Skeletal muscle tissue (tissue), 4 donors: ENCODE measurements around the gene TAL2. TPM values are rescaled to one million over a fixed set of nuclear protein-coding genes. Genes with fewer than 3 reads are reported as not detected.
A peak's percentile ranks its signal among the peaks of the same experiment; 100 is the strongest.
"Not testable (repeated sequence)": the region's sequence is repeated elsewhere in the genome, so short reads cannot be mapped to it uniquely, and the experiment has no call there.

Source experiments
- H3K27ac ChIP-seq: one replicate; pipeline ENCODE4 v1.7.0; 2013; ENCODE audit warnings: mild to moderate bottlenecking, low read depth, low read length, inconsistent platforms
- H3K27me3 ChIP-seq, 3 donors: one replicate each; pipeline ENCODE4 v1.7.0; 2013; ENCODE audit warnings: low read length in 3 of 3; ENCODE audit not compliant: control insufficient read depth in 3 of 3, insufficient read depth in 3 of 3
- H3K36me3 ChIP-seq, 3 donors: one replicate each; pipeline ENCODE4 v1.7.0; 2013; ENCODE audit warnings: low read length in 3 of 3; ENCODE audit not compliant: control insufficient read depth in 3 of 3, insufficient read depth in 3 of 3
- H3K4me1 ChIP-seq, 3 donors: one replicate each; pipeline ENCODE4 v1.7.0; 2013; ENCODE audit warnings: low read length in 3 of 3, mild to moderate bottlenecking in 3 of 3; ENCODE audit not compliant: control insufficient read depth in 3 of 3, insufficient read depth in 3 of 3
- H3K4me3 ChIP-seq, 3 donors: one replicate each; pipeline ENCODE4 v1.7.0; 2013; ENCODE audit warnings: low read length in 3 of 3
- H3K9ac ChIP-seq, 3 donors: one replicate each; pipeline ENCODE4 v1.7.0; 2013; ENCODE audit warnings: low read length in 3 of 3, mild to moderate bottlenecking in 3 of 3, moderate library complexity in 2 of 3, low read depth in 1 of 3
- H3K9me3 ChIP-seq, 3 donors: one replicate each; pipeline ENCODE4 v1.7.0; 2013; ENCODE audit warnings: low read length in 3 of 3; ENCODE audit not compliant: control insufficient read depth in 3 of 3
- total RNA-seq: library from RNA; depleted of rRNA; stranded (reverse); fragments of >200 nt; gene quantifications from one replicate; pipeline ENCODE4 v1.2.3, GENCODE V29; 2014
- donor health status: Osteomylitis.

Gene TAL2
- total RNA-seq, 1 donor from 2014 or later, result 12.0 TPM

DNA sequence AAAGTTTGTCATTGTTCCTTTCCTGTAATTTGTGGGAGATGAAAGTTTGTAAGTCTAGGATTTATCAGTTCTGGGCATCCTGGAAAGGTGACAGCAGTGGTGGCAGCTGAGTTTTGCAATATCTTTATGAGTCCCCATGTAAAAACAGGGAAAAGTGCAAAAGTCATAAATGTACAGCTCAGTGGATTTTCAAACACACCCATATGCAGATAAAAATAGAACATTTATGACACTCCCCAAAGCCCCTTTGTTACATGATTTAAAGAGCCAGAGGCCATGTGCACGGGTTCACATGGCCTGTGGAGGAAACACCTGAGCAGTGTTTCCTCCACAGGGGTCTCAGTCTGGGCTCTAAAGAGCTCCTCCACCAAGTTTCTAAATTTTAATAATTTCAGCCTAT, 38.4 kb downstream of the TAL2 start:
- H3K9ac ChIP-seq, result peak overlapping the region in 1 of 3 donors; percentile 4
- peaks cover 6 to 17% (median 13%) of the 10 kb centered on the region in 3 donors for H3K4me1 ChIP-seq
- H3K27me3 ChIP-seq, result no peaks in the 10 kb centered on the region
- no peaks in the 10 kb centered on the region for H3K36me3 ChIP-seq
- H3K9me3 ChIP-seq, result no peaks in the 10 kb centered on the region
- H3K27ac ChIP-seq, result no peak overlapping the region
- H3K4me3 ChIP-seq, result peak overlapping the region in 1 of 3 donors; percentile 24

DNA sequence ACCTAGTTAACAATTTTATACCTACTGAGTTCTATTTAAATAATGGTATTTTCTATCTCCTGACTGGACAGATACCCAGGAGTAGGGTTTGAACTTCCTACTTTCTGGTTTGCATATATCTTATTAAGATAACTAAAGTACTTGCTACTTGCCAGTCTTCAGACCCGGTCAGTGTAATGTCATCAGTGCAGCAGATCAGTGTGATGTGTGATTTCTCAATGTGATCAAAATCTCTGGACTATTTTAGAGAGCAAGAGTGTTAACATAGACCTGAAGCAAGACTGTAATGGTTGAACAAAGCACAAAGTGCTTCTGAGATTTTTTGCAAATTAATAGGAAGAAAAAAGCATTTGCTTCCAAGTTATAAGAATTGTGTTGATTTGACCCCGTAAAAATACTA, 38.9 kb downstream of the TAL2 start:
- H3K27me3 ChIP-seq, result no peaks in the 10 kb centered on the region
- peaks cover 6 to 17% (median 13%) of the 10 kb centered on the region in 3 donors for H3K4me1 ChIP-seq
- peak overlapping the region; percentile 1 to 33 (median 4) for H3K9ac ChIP-seq
- H3K9me3 ChIP-seq, result no peaks in the 10 kb centered on the region
- H3K36me3 ChIP-seq, result peaks cover 0 to 4% (median 0%) of the 10 kb centered on the region in 3 donors
- no peak overlapping the region for H3K4me3 ChIP-seq
- no peak overlapping the region for H3K27ac ChIP-seq

DNA sequence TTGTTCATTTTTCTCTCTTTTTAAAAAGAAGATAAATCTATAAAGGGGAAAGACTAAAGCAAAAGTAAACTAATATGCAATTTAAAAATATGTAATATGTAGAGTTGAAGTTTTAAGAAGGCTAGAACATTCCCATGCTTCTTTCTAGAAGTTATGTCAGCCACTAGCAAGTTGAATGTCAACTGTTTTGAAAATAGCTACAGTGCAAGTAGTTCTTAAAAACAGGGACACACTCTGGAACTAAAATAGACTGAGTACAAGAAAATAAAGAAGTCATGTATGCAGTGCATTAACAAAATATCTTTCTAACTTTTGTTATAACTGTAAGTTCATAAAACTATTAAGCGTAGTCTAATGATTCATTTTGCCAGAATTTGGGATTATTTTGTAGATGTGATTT, 40.0 kb downstream of the TAL2 start:
- Histone ChIP-seq H3K4me3 (no peak overlapping the region), H3K27me3 (no peaks in the 10 kb centered on the region), H3K9me3 (no peaks in the 10 kb centered on the region), H3K9ac (peak overlapping the region in 1 of 3 donors; percentile 43), H3K4me1 (peaks cover 6 to 17% (median 11%) of the 10 kb centered on the region in 3 donors), H3K36me3 (peaks cover 0 to 7% (median 3%) of the 10 kb centered on the region in 3 donors), H3K27ac (no peak overlapping the region)

GRCh38 chr9:105703638-105704037, 41.4 kb downstream of the TAL2 start:
- H3K27me3 ChIP-seq, H3K27ac ChIP-seq, H3K9me3 ChIP-seq, H3K4me3 ChIP-seq, H3K36me3 ChIP-seq, H3K9ac ChIP-seq: not testable (repeated sequence)
- H3K4me1 ChIP-seq, result peaks cover 6 to 17% (median 13%) of the 10 kb centered on the region in 3 donors

GRCh38 chr9:105706156-105706555, 43.9 kb downstream of the TAL2 start:
- Histone ChIP-seq H3K4me1 (peaks cover 0 to 13% (median 4%) of the 10 kb centered on the region in 3 donors), H3K4me3 (no peak overlapping the region), H3K36me3 (peaks cover 3 to 7% (median 4%) of the 10 kb centered on the region in 3 donors), H3K9ac (no peak overlapping the region), H3K9me3 (no peaks in the 10 kb centered on the region), H3K27ac (no peak overlapping the region), H3K27me3 (no peaks in the 10 kb centered on the region)

- H3K4me1 ChIP-seq, result peaks cover 11 to 17% (median 13%) of the 10 kb centered on the region in 3 donors
- peak overlapping the region; percentile 76 to 88 (median 82) for H3K9ac ChIP-seq
- peak overlapping the region in 2 of 3 donors; percentile 45 to 80 for H3K4me3 ChIP-seq
- peaks cover 3 to 7% (median 4%) of the 10 kb centered on the region in 3 donors for H3K36me3 ChIP-seq
- no peaks in the 10 kb centered on the region for H3K9me3 ChIP-seq
- no peaks in the 10 kb centered on the region for H3K27me3 ChIP-seq
- H3K27ac ChIP-seq, result peak overlapping the region; percentile 84
These were observed 46.1 kb downstream of the TAL2 start for GRCh38 chr9:105708405-105708804.

DNA sequence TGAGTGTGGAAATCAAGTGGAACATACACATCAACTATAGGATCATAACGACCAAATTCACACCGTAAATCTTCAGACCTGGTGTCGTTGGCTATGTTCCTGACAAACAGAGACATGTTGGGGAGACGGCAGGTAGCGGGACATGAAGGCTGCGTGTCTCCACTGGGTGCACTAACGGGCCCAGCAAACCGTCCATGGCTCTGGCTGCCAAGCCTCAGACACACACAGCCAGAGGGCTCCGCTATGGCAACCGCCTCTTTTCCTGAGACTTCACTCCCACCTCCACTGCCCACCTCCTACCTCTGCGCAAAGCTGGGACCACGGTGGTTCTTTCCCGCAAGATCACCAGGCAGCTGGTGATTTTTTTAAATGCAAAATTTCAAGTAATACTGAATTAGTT, 48.4 kb downstream of the TAL2 start:
- H3K36me3 ChIP-seq, result peaks cover 3 to 14% (median 8%) of the 10 kb centered on the region in 3 donors
- H3K4me3 ChIP-seq, result peak overlapping the region; percentile 69 to 80 (median 75)
- no peaks in the 10 kb centered on the region for H3K27me3 ChIP-seq
- H3K4me1 ChIP-seq, result peaks cover 9 to 26% (median 11%) of the 10 kb centered on the region in 3 donors
- peak overlapping the region; percentile 76 to 88 (median 82) for H3K9ac ChIP-seq
- no peaks in the 10 kb centered on the region for H3K9me3 ChIP-seq
- peak overlapping the region; percentile 84 for H3K27ac ChIP-seq

- Histone ChIP-seq H3K9me3 (no peaks in the 10 kb centered on the region), H3K27ac (peak overlapping the region; percentile 84), H3K27me3 (no peaks in the 10 kb centered on the region), H3K4me1 (peaks cover 9 to 32% (median 11%) of the 10 kb centered on the region in 3 donors), H3K36me3 (peaks cover 0 to 8% (median 7%) of the 10 kb centered on the region in 3 donors), H3K9ac (peak overlapping the region; percentile 82 to 91 (median 88)), H3K4me3 (peak overlapping the region; percentile 69 to 80 (median 75))
These were observed 49.6 kb downstream of the TAL2 start for GRCh38 chr9:105711867-105712266.

- H3K4me1 ChIP-seq, result peaks cover 9 to 32% (median 11%) of the 10 kb centered on the region in 3 donors
- no peaks in the 10 kb centered on the region for H3K9me3 ChIP-seq
- no peaks in the 10 kb centered on the region for H3K27me3 ChIP-seq
- H3K27ac ChIP-seq, result peak overlapping the region; percentile 84
- no peak overlapping the region for H3K4me3 ChIP-seq
- no peak overlapping the region for H3K9ac ChIP-seq
- peaks cover 0 to 8% (median 7%) of the 10 kb centered on the region in 3 donors for H3K36me3 ChIP-seq
These were observed 50.0 kb downstream of the TAL2 start for GRCh38 chr9:105712297-105712696.
